Neural progenitor cell (in vitro differentiated cells): ENCODE results near the gene SLC30A2. TPM values are rescaled to one million over a fixed set of nuclear protein-coding genes. Genes with fewer than 3 reads are reported as not detected.

Source experiments
- DNase-seq: peaks from one replicate; pipeline ENCODE4 v3.0.0-alpha.2; 2016; ENCODE audit warnings: low spot score
- H2AFZ ChIP-seq: fragments of 200-600 bp; sonication (generic); replicated peaks from 2 replicates; pipeline ENCODE4 v1.6.1; 2016; ENCODE audit warnings: antibody characterized with exemption
- H3F3A ChIP-seq: fragments of 200-600 bp; sonication (generic); 2 replicates; pipeline ENCODE4 v1.6.1; 2016; ENCODE audit warnings: antibody characterized with exemption, low read depth
- H3K27ac ChIP-seq: fragments of 200-600 bp; sonication (generic); 2 replicates; pipeline ENCODE4 v1.5.1; 2016; ENCODE audit warnings: mild to moderate bottlenecking
- H3K27me3 ChIP-seq: fragments of 200-600 bp; sonication (generic); 2 replicates; pipeline ENCODE4 v1.6.1; 2016; ENCODE audit warnings: mild to moderate bottlenecking, moderate library complexity
- H3K36me3 ChIP-seq: fragments of 200-600 bp; sonication (generic); 2 replicates; pipeline ENCODE4 v1.5.1; 2016
- H3K4me1 ChIP-seq: fragments of 200-600 bp; sonication (generic); 2 replicates; pipeline ENCODE4 v1.6.1; 2016; ENCODE audit warnings: mixed run types
- H3K4me2 ChIP-seq: fragments of 200-600 bp; sonication (generic); 2 replicates; pipeline ENCODE4 v1.6.1; 2016
- H3K4me3 ChIP-seq: fragments of 200-600 bp; sonication (generic); 2 replicates; pipeline ENCODE4 v1.5.1; 2016
- H3K79me2 ChIP-seq: fragments of 200-600 bp; sonication (generic); 2 replicates; pipeline ENCODE4 v1.6.1; 2016; ENCODE audit warnings: low read depth
- H3K9ac ChIP-seq: fragments of 200-600 bp; sonication (generic); 2 replicates; pipeline ENCODE4 v1.6.1; 2016
- H3K9me3 ChIP-seq: fragments of 200-600 bp; sonication (generic); 2 replicates; pipeline ENCODE4 v1.5.1; 2016; ENCODE audit warnings: low read depth
- H4K20me1 ChIP-seq: fragments of 200-600 bp; sonication (generic); 2 replicates; pipeline ENCODE4 v1.6.1; 2016; ENCODE audit warnings: low read depth
- H3K27ac Mint-ChIP-seq: 3 replicates; pipeline ENCODE4 v1.8.0; 2021; ENCODE audit warnings: mixed read lengths
- H3K27me3 Mint-ChIP-seq: 2 replicates; pipeline ENCODE4 v1.8.0; 2022; ENCODE audit warnings: low read depth, mild to moderate bottlenecking, inconsistent platforms, moderate library complexity, mixed read lengths; ENCODE audit not compliant: insufficient read depth
- H3K36me3 Mint-ChIP-seq: 3 replicates; pipeline ENCODE4 v1.8.0; 2021; ENCODE audit warnings: mixed read lengths
- H3K4me1 Mint-ChIP-seq: 3 replicates; pipeline ENCODE4 v1.8.0; 2021; ENCODE audit warnings: mixed read lengths
- H3K4me3 Mint-ChIP-seq: 3 replicates; pipeline ENCODE4 v1.8.0; 2021; ENCODE audit warnings: mild to moderate bottlenecking, moderate library complexity, mixed read lengths
- H3K9me3 Mint-ChIP-seq: 3 replicates; pipeline ENCODE4 v1.8.0; 2020; ENCODE audit warnings: mixed read lengths
- EZH2 ChIP-seq: fragments of 200-600 bp; sonication (generic); IDR thresholded peaks from 2 replicates; pipeline ENCODE4 v1.6.1; 2017; ENCODE audit warnings: antibody characterized with exemption, mild to moderate bottlenecking, moderate library complexity
- EZH2phosphoT487 ChIP-seq: fragments of 200-600 bp; sonication (generic); IDR thresholded peaks from 2 replicates; pipeline ENCODE4 v1.6.1; 2017; ENCODE audit warnings: antibody characterized with exemption
- total RNA-seq: library from RNA; depleted of rRNA; stranded (reverse); fragments of >200 nt; gene quantifications from 2 replicates; pipeline ENCODE4 v1.2.3, GENCODE V29; 2015; ENCODE audit warnings: low replicate concordance
- TF ChIP-seq, protein P1 (sequence below): fragments of 200-600 bp; sonication (generic); IDR thresholded peaks from 2 replicates; pipeline ENCODE4 v1.5.1; 2017; ENCODE audit warnings: antibody characterized with exemption, mild to moderate bottlenecking

SLC30A2 gene
- total RNA-seq, 1 donor from 2014 or later: not detected

DNA sequence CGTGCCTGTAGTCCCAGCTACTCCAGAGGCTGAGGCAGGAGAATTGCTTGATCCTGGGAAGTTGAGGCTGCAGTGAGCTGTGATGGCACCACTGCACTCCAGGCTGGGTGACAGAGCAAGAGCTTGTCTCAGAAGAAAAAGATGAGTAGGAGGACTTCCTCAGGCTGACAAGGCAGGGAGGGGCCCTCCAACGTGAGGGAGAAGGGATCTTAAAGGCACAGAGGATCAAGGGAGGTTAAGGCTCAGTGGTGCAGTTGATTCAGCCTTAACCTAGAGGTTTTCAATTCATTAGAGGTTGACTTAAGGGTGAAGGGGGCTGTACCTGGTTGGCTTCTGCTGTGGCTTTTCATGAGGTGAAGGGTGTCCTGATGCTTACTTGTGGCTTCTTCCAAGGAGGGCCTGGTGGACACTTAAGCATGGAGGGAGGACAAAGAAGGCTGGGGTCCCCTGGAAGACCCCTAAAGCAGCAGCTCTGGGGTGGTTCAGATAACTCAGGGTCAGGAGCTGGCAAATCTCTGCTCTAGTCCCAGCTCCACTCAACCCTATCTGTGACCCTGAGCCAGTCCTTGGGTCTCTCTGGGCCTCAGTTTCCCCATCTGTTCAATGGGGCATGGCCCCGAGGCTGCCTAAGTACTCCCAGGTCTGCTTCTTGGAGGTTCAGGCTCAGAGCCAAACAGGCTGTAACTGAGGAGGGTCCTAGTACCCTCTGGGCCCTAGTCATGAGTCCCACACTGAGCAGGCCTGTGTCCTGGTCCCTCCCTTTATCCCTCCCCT lies 18.0 kb downstream of the SLC30A2 start:
- H3K79me2 ChIP-seq: no peaks in the 10 kb centered on the region
- H3K4me1 ChIP-seq: no peaks in the 10 kb centered on the region
- TF ChIP-seq EZH2phosphoT487 (no peak), EZH2 (no peak)
- TF ChIP-seq, protein P1, sequence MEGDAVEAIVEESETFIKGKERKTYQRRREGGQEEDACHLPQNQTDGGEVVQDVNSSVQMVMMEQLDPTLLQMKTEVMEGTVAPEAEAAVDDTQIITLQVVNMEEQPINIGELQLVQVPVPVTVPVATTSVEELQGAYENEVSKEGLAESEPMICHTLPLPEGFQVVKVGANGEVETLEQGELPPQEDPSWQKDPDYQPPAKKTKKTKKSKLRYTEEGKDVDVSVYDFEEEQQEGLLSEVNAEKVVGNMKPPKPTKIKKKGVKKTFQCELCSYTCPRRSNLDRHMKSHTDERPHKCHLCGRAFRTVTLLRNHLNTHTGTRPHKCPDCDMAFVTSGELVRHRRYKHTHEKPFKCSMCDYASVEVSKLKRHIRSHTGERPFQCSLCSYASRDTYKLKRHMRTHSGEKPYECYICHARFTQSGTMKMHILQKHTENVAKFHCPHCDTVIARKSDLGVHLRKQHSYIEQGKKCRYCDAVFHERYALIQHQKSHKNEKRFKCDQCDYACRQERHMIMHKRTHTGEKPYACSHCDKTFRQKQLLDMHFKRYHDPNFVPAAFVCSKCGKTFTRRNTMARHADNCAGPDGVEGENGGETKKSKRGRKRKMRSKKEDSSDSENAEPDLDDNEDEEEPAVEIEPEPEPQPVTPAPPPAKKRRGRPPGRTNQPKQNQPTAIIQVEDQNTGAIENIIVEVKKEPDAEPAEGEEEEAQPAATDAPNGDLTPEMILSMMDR: no peak
- peaks cover under 1% of the 10 kb centered on the region for H3K27me3 ChIP-seq
- H3K4me2 ChIP-seq: no peak overlapping the region
- H3F3A ChIP-seq: no peaks in the 10 kb centered on the region
- Mint-ChIP-seq H3K4me3 (no peak overlapping the region), H3K36me3 (no peaks in the 10 kb centered on the region), H3K27me3 (peaks cover 5% of the 10 kb centered on the region), H3K9me3 (no peaks in the 10 kb centered on the region), H3K27ac (peak overlapping the region; percentile 34), H3K4me1 (peaks cover 27% of the 10 kb centered on the region)
- no peaks in the 10 kb centered on the region for H3K9me3 ChIP-seq
- H3K9ac ChIP-seq: no peak overlapping the region
- no peak for DNase-seq
- no peaks in the 10 kb centered on the region for H4K20me1 ChIP-seq
- H3K4me3 ChIP-seq: no peak overlapping the region
- no peak overlapping the region for H3K27ac ChIP-seq
- no peak overlapping the region for H2AFZ ChIP-seq
- no peaks in the 10 kb centered on the region for H3K36me3 ChIP-seq

DNA sequence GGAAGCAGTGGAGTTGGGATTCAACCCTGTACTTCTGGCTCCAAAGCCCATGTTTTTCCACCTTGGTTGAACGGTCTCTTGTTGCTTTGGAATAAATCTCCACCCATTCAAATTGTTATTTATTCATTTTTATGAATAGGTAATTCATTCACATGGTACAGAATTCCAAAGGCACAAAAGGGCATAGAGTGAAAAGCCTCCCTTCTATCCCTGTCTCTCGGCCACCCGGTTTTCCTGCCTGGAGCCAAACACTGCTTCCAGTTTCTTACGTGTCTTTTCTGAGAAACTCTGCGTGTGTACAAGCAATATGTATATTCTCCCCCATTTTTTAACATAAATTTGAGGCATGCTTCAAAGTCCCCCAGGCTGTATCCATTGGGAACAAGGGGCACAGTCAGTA lies 20.4 kb downstream of the SLC30A2 start:
- H4K20me1 ChIP-seq: no peaks in the 10 kb centered on the region
- H3K79me2 ChIP-seq: no peaks in the 10 kb centered on the region
- no peak overlapping the region for H3K27ac ChIP-seq
- H3K4me3 Mint-ChIP-seq: no peak overlapping the region
- H3K36me3 Mint-ChIP-seq: no peaks in the 10 kb centered on the region
- no peaks in the 10 kb centered on the region for H3K9me3 ChIP-seq
- peak overlapping the region; percentile 53 for H3K27ac Mint-ChIP-seq
- H3K4me1 Mint-ChIP-seq: peaks cover 41% of the 10 kb centered on the region
- no peak overlapping the region for H2AFZ ChIP-seq
- H3K9me3 Mint-ChIP-seq: no peaks in the 10 kb centered on the region
- H3K27me3 Mint-ChIP-seq: peaks cover 3% of the 10 kb centered on the region
- H3K9ac ChIP-seq: no peak overlapping the region
- TF ChIP-seq, protein P1: no peak
- TF ChIP-seq EZH2phosphoT487 (no peak), EZH2 (no peak)
- DNase-seq: no peak
- H3K27me3 ChIP-seq: no peaks in the 10 kb centered on the region
- no peaks in the 10 kb centered on the region for H3K36me3 ChIP-seq
- no peak overlapping the region for H3K4me3 ChIP-seq
- H3F3A ChIP-seq: no peaks in the 10 kb centered on the region
- H3K4me1 ChIP-seq: peaks cover 10% of the 10 kb centered on the region
- no peak overlapping the region for H3K4me2 ChIP-seq

DNA sequence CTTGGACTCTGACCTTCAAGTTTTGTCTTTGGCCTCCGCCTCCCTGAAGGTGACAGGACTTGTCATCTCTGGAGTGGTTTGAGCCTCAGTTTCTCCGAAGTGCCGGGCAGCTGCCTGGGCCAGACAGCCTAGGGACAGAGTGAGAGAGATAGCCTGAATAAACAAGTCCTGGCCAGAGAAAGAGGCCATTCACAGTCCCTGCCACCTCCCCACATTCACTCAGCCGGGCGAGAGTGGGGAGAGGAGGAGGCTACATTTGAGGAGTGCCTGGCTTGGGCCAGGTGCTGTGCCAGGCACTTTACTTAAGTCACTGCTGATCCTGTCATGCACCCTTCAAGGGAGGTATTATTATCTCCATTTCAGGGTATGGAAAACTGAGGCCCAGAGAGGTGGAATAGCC lies 20.9 kb downstream of the SLC30A2 start:
- Mint-ChIP-seq H3K4me1 (peaks cover 44% of the 10 kb centered on the region), H3K36me3 (no peaks in the 10 kb centered on the region), H3K4me3 (no peak overlapping the region), H3K27ac (no peak overlapping the region), H3K27me3 (peaks cover 5% of the 10 kb centered on the region), H3K9me3 (no peaks in the 10 kb centered on the region)
- Histone ChIP-seq H3K4me2 (no peak overlapping the region), H3K27ac (no peak overlapping the region), H3K9ac (no peak overlapping the region), H4K20me1 (no peaks in the 10 kb centered on the region), H3K79me2 (no peaks in the 10 kb centered on the region), H3K4me3 (no peak overlapping the region), H3F3A (no peaks in the 10 kb centered on the region), H3K27me3 (no peaks in the 10 kb centered on the region), H3K9me3 (no peaks in the 10 kb centered on the region), H2AFZ (no peak overlapping the region), H3K4me1 (peaks cover 10% of the 10 kb centered on the region), H3K36me3 (no peaks in the 10 kb centered on the region)
- no peak for DNase-seq
- TF ChIP-seq EZH2: no peak
- no peak for TF ChIP-seq EZH2phosphoT487
- TF ChIP-seq, protein P1: no peak
